Measurements from ENCODE around the gene ELMO1.

Gene ELMO1

GRCh38 chr7:37081436-37081835, 367.2 kb downstream of the ELMO1 start:
- DNase-seq: peak in 1 of 2 donors; percentile 5

DNA sequence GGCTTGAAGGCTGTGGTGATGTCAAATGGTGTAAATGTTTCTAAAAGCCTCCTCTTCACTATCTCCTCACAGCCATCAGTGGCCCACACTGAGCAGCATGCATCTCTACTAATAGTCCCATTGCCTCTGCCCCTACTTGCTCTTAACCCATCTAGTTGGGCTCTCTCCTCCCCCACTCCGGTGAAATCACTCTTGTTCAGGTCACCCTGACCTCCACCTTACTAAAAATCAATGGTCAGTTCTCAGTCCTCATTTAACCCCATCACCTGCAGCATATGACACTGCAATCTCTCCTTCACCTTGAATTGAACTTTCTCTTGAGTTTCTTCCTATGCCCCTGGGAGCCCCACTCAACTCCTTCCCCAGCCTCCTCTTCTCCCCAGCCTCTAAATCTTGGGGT, 369.2 kb downstream of the ELMO1 start:
- no peak for DNase-seq

- no peak for DNase-seq
These were observed 372.0 kb downstream of the ELMO1 start for GRCh38 chr7:37076668-37077067.

- DNase-seq: no peak
These were observed 374.3 kb downstream of the ELMO1 start for GRCh38 chr7:37074370-37074769.

GRCh38 chr7:37071124-37071523, 377.5 kb downstream of the ELMO1 start:
- DNase-seq: no peak

DNA sequence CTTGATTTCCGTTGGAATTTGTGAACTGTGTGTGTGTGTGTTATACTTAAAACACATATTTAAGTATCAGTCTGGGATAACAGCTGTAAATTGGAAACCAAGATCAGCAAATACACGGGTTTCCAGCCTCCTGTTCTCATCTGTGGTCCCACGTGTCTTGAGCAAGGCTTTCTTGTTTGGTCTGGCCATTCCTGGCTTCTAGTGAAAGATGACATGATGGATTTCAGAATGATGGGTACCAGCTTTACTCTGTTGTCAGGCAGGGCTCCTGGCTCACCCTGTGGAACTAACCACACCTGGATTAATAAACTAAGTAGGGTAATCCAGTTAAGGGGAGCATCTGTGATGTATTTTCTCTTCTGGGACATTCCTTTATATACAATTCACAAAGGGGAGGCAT, 378.2 kb downstream of the ELMO1 start:
- no peak for DNase-seq

DNA sequence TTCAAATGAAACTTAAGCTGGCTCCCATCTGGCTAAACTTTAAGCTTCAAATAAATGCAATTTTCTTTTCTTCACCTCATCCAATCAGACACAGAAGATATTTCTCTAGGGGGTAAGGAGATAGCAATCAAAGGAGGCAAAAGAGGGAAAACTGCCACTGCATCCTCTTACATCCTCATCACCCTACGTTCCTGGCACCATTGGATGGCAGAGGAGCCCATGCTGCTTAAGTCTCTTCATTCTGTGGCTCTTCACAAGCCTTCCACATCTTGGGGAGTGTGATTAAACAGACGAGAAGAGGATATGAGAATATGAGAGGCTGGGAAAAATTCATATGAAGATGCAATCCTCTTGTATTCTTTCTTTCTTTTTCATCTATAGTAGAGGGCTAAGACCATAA, 378.6 kb downstream of the ELMO1 start:
- no peak for DNase-seq

DNA sequence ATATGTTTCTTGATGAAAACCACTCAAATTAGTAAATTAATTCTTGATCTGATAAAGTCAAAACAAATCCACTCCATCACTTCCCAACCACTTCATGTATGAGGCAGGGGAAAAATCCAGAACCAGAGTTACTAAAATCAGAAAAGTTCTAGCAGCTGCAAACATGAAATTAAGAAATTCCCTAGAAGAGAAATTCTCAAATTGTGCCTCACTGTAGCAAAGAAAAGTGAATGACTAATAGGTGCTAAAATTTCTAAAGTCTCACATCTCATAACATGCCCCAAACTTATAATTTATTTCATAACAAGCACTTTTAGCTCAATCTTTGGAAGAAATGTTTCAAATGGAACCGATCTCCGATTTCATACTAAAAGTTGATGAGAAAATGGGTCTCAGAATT, 379.3 kb downstream of the ELMO1 start:
- DNase-seq: no peak

- DNase-seq: no peak
These were observed 379.8 kb downstream of the ELMO1 start for GRCh38 chr7:37068902-37069301.

DNA sequence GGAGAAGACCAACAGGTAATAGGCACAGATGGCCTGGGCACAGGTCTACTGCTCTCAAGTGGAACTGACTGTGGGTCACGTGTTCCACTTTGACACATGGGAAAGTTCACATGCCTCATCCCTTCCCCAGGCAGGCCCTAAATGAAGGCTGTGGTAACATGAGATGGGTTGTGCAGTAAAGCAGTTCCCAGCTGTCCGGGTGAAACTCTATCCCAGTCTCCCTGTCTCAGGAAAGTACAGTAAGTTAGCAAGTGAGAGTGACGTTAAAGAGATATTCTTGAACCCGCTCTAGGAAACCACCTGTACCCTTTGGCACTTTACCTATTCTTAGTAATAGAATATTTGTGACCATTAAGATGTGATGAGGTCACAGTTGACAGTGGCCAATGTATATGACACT, 380.6 kb downstream of the ELMO1 start:
- DNase-seq: no peak

DNA sequence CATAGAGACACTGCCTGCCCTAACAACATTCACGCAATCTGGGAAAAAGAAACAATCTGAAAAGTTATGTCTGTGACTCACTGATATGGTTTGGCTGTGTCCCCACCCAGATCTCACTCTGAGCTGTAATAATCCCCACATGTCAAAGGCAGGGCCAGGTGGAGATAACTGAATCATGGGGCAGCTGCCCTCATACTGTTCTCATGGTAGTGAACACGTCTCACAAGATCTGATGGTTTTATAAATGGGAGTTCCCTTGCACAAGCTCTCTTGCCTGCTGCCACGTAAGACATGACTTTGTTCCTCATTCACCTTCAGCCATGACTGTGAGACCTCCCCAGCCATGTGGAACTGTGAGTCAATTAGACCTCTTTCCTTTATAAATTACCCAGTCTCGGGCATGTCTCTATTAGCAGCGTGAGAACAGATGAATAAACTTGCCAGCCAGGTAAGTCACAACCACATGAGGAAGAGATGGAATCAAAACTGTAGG, 382.8 kb downstream of the ELMO1 start:
- DNase-seq: no peak

GRCh38 chr7:37062560-37062859, 386.2 kb downstream of the ELMO1 start:
- DNase-seq: no peak

DNA sequence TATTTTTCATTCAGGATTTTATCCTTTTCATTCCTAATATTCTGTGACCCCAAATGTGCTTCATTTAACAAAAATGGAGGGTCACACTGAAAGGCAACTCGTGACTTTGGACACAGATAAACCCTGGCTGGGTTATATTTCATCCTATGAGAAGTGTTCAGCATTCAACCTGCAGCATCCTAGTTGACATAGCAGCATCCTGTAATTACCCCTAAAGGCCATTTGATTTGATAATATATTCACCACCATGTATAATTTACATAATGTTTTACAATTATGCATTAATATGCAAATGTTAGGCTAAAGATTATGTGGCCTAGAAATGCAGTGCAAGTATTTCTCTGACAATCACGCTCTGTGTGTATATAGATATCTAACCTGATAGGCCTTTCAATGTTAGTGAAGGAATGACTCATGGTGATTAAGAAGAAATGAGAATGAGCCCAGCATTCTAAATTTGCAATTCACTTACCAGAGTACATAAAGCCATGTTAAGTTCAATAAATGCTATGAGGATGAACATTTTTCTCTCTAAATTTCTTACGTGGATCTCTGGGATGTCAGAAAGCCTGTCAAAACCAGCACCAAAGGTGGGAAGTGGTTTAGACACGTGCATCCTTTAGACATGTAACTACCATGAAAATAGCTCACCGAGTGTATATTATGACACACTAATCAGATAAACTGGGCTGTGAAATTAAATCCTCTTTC, 386.7 kb downstream of the ELMO1 start:
- no peak for DNase-seq

DNA sequence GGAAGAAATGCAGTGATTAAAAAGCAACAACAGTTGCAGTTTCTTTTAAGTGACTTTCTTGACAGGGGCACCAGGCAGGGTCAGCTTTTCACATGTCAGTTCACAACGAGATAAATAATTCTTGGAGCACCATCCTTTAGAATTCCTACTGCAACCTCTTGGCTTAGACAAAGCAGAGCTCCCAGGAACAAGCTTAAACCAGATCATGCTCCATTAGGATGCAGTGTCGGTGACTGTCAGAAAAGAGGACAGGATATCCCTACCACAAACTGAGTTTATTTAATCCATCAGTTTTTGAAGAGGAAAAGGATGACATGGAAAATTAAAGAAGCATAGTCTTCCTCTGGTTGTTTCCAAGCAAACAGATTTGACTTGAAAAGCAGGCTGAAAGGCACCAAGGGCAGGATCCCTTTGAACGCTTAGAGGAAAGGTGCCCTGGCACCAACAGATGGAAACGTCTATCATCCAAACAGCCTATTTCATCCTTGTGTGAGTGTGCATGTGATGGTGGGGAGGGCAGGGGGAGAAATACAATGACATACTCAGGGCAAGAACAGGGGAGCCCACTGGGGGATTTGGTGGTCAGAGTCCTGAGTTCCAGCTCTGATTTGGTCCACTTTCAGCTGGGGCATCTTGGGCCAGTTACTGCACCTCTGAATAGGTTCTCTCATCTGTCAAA, 392.3 kb downstream of the ELMO1 start:
- no peak for DNase-seq

GRCh38 chr7:37054624-37055241, 393.9 kb downstream of the ELMO1 start:
- no peak for DNase-seq

DNA sequence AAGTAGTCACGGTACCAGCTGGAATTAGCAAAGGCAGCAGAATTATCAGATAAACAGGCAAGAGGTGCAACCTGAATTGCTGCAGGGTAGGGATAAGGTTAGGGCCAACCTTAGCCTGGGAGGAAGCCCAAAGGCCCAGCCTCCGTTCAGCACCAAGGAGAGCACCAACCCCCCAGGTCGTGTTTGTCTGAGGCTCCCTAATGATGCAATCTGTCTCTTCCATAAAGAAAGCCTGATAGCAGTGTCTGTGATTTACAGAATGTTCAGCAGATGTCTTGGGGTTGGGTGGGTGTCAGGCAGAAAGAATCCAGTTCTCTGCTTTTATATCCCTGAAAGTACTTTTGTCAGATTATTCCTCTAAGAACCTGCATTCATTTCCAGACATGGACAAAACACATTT, 396.0 kb downstream of the ELMO1 start:
- DNase-seq: no peak

DNA sequence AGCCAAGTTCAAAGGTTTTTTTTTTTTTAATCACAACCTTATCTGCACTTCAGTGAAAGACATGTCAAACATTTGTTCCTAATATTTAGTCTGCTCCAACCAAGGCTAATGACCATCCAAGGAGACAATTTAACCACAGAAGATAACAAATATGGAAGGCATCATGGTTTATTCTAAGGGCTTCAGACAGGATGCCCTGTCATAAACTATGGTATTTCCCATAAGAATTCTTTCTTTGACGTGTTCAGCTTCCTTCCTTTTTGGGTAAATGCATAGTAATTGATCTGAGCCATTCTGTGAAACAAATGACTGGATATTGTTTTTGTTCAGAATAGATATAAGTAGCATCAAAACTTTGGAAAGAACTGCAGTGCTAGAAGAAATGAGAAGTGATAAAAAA, 397.9 kb downstream of the ELMO1 start:
- no peak for DNase-seq

DNA sequence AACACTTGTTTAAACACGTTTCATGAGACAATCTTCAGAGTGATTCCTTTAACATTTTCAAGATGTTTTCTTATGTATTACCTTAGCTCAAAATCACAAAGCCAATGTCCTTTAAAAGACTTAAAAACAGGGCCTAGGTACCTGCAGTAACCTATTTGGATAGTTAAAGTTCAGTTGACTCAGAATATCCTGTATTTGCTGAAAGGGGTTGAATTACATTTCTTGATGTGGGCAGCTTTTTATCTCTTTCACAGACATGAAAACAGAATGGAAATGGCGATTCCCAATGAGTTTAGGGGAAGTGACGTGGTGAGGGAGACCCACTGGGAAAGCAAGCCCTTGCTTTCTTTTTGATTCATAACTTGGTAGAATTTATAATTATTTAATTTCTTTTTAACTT, 400.0 kb downstream of the ELMO1 start:
- DNase-seq: no peak

- DNase-seq: no peak
These were observed 401.4 kb downstream of the ELMO1 start for GRCh38 chr7:37047260-37047659.

- DNase-seq: no peak
These were observed 402.1 kb downstream of the ELMO1 start for GRCh38 chr7:37046531-37047079.

GRCh38 chr7:37045681-37046179, 402.9 kb downstream of the ELMO1 start:
- no peak for DNase-seq

DNA sequence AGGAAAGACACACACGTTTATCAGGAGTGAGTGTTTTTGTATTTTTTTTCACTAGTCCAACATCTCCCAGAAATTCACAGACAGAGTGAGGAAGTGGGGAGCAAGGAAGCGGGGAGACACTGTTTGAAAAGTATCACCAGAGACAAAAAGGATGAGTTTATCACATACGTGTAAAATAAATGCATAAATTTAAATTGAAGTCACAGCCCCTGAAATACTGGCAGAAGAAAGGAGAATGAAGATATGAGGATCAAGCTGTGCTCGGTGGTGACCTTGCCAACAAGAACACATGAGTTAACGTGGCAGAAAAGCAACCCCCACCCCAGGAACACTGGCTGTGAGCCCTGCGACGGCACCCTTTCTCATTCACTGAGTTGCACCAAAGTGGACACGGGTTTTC, 407.2 kb downstream of the ELMO1 start:
- no peak for DNase-seq

GRCh38 chr7:37040330-37040729, 408.3 kb downstream of the ELMO1 start:
- no peak for DNase-seq

All from CD4-positive, alpha-beta T cell treated with Interleukin-4 for 1 hour (primary cell).